ENCODE data around the gene F7.

- TF ChIP-seq CTCF (IDR thresholded peaks at IDR 0.05), result no peak
- no peak for TF ChIP-seq PRDM15 (CRISPR knock-in tag; IDR thresholded peaks at IDR 0.05)
Measured at GRCh38 chr13:113058129-113058987, 47.2 kb upstream of the F7 start.

All from WTC11 (cell line).